ENCODE results near the gene KAT6B.

KAT6B gene

GRCh38 chr10:75001715-75002350 is 175.4 kb downstream of the KAT6B start:
- H3K4me3 ChIP-seq (ENCODE audit: low read depth, low read length), result no peak overlapping the region
- TF ChIP-seq CTCF (IDR thresholded peaks at IDR 0.05; ENCODE audit: borderline replicate concordance, insufficient read depth, low read depth, low read length), result no peak

GRCh38 chr10:75002351-75002725 is 175.9 kb downstream of the KAT6B start:
- H3K4me3 ChIP-seq (ENCODE audit: low read depth, low read length), result no peak overlapping the region
- TF ChIP-seq CTCF (IDR thresholded peaks at IDR 0.05; ENCODE audit: borderline replicate concordance, insufficient read depth, low read depth, low read length), result no peak

GRCh38 chr10:75002967-75003594 is 176.7 kb downstream of the KAT6B start:
- H3K4me3 ChIP-seq (ENCODE audit: low read depth, low read length), result no peak overlapping the region
- no peak for TF ChIP-seq CTCF (IDR thresholded peaks at IDR 0.05; ENCODE audit: borderline replicate concordance, insufficient read depth, low read depth, low read length)

- TF ChIP-seq CTCF (IDR thresholded peaks at IDR 0.05; ENCODE audit: borderline replicate concordance, insufficient read depth, low read depth, low read length), result no peak
Measured at GRCh38 chr10:75003891-75004290, 177.5 kb downstream of the KAT6B start.

GRCh38 chr10:75007646-75008045 is 181.2 kb downstream of the KAT6B start:
- no peak overlapping the region for H3K4me3 ChIP-seq (ENCODE audit: low read depth, low read length)
- no peak for TF ChIP-seq CTCF (IDR thresholded peaks at IDR 0.05; ENCODE audit: borderline replicate concordance, insufficient read depth, low read depth, low read length)

More at GRCh38 chr10:75003891-75004290, 177.5 kb downstream of the KAT6B start:
- no peak overlapping the region for H3K4me3 ChIP-seq (ENCODE audit: low read depth, low read length)

GRCh38 chr10:75008952-75009351 is 182.6 kb downstream of the KAT6B start:
- no peak for TF ChIP-seq CTCF (IDR thresholded peaks at IDR 0.05; ENCODE audit: borderline replicate concordance, insufficient read depth, low read depth, low read length)
- no peak overlapping the region for H3K4me3 ChIP-seq (ENCODE audit: low read depth, low read length)

GRCh38 chr10:75009426-75009825 is 183.0 kb downstream of the KAT6B start:
- no peak for TF ChIP-seq CTCF (IDR thresholded peaks at IDR 0.05; ENCODE audit: borderline replicate concordance, insufficient read depth, low read depth, low read length)
- H3K4me3 ChIP-seq (ENCODE audit: low read depth, low read length), result no peak overlapping the region

All from GM12875 (cell line).